DND-41 (cell line): ENCODE data around the gene CFAP68.

Source experiments
- ATAC-seq: fragments of 200-7000 bp; cut with Tn5 transposase; 3 replicates; pipeline ENCODE4 v1.9.1; 2021; ENCODE audit warnings: low read depth; ENCODE audit not compliant: insufficient read depth
- DNase-seq: peaks from one replicate; pipeline ENCODE4 v3.0.0-alpha.2; 2020
- H2AFZ ChIP-seq: 2 replicates; pipeline ENCODE4 v1.6.0; 2012; ENCODE audit warnings: low read depth, low read length
- H3K27ac ChIP-seq: 2 replicates; pipeline ENCODE4 v1.5.1; 2012; ENCODE audit warnings: low read length, inconsistent platforms
- H3K27me3 ChIP-seq: fragments of 200-600 bp; sonication (generic); 2 replicates; pipeline ENCODE4 v1.6.0; 2012; ENCODE audit warnings: low read length, mild to moderate bottlenecking, inconsistent platforms; ENCODE audit not compliant: insufficient read depth, poor library complexity
- H3K36me3 ChIP-seq: 2 replicates; pipeline ENCODE4 v1.5.1; 2012; ENCODE audit warnings: low read length, inconsistent platforms; ENCODE audit not compliant: insufficient read depth
- H3K4me1 ChIP-seq: 2 replicates; pipeline ENCODE4 v1.5.1; 2012; ENCODE audit warnings: mild to moderate bottlenecking, low read length; ENCODE audit not compliant: insufficient read depth
- H3K4me2 ChIP-seq: 2 replicates; pipeline ENCODE4 v1.6.0; 2012; ENCODE audit warnings: mild to moderate bottlenecking, moderate library complexity, low read length, inconsistent platforms; ENCODE audit not compliant: insufficient read depth
- H3K4me3 ChIP-seq, 2 experiments: fragments of 200-600 bp in 1 of 2; shearing (Covaris generic) in 1 of 2; 2 replicates each; pipeline ENCODE4 v1.5.1; 2012 to 2016; ENCODE audit warnings: inconsistent platforms in 2 of 2, low read length in 2 of 2, mild to moderate bottlenecking in 2 of 2, low read depth in 1 of 2, moderate library complexity in 1 of 2
- H3K79me2 ChIP-seq: 2 replicates; pipeline ENCODE4 v1.6.0; 2012; ENCODE audit warnings: low read length, inconsistent platforms; ENCODE audit not compliant: insufficient read depth
- H3K9ac ChIP-seq: 2 replicates; pipeline ENCODE4 v1.6.0; 2012; ENCODE audit warnings: low read depth, mild to moderate bottlenecking, inconsistent platforms, low read length, moderate library complexity
- H3K9me3 ChIP-seq: 2 replicates; pipeline ENCODE4 v1.5.1; 2012; ENCODE audit warnings: low read length, moderate library complexity, mild to moderate bottlenecking, inconsistent platforms; ENCODE audit not compliant: insufficient read depth, severe bottlenecking
- H4K20me1 ChIP-seq: 2 replicates; pipeline ENCODE4 v1.6.0; 2012; ENCODE audit warnings: low read length; ENCODE audit not compliant: insufficient read depth
- EZH2 ChIP-seq: IDR thresholded peaks from 3 replicates; pipeline ENCODE4 v1.6.1; 2012; ENCODE audit warnings: borderline replicate concordance, low read depth, mild to moderate bottlenecking, moderate library complexity, low read length, inconsistent platforms; ENCODE audit not compliant: severe bottlenecking
- TF ChIP-seq, protein P1 (sequence below): IDR thresholded peaks from 2 replicates; pipeline ENCODE4 v1.5.1; 2012; ENCODE audit warnings: borderline replicate concordance, low read length, moderate library complexity, mild to moderate bottlenecking; ENCODE audit not compliant: poor library complexity, severe bottlenecking; ENCODE audit errors: extremely low read depth

The CFAP68 gene

DNA sequence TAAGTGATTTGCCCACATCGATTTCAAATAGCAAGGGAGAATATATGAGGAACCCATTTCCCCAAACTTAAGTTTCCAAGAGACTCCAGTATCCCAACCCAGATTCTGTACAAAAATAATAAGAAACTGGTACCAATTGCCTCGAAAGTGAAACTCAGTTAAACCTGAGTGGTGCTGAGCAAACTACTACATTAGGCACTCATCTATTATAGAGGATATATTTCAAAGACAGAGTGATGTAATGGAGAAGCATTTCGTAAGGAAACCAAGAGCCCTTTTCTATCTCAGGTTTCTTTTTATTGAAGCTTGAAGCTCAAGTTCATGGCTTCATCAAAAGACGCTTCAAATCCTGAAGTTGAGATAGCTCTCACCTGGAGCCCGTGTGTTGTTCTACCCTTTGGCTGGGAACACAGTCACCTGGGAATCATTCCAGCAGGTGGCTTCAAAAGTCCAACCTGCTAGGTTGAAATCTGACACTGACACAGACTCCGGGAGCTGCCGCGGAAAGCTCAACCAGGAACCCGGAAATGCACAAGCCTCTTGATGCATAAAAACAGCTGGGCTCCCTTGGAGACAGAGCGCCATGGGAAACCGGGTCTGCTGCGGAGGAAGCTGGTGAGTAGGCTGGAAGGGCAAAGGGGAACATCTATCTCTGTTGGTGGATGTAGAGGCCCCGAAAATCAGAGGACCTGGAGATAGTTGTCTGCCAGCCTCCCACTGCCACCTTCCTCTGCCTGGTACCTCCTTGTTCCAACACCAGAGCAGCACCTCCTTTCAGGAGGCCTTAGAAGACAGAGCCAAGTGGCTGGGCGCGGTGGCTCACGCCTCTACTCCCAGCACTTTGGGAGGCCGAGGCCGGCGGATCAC lies 39.3 kb downstream of the CFAP68 start, which contains the start of gene C11orf52:
C11orf52 (plus strand) TSS at position 524 of the 867 bp plus-strand sequence; CDS start at position 584, 60 bp downstream.
- no peak within 1 kb of the TSS for H3K4me2 ChIP-seq
- H3K9ac ChIP-seq, result no peak within 1 kb of the TSS
- no peaks in the 10 kb centered on the region for H3K9me3 ChIP-seq
- no peak for DNase-seq
- no peaks in the 10 kb centered on the region for H4K20me1 ChIP-seq
- no peaks in the 10 kb centered on the region for H3K27me3 ChIP-seq
- H3K79me2 ChIP-seq, result no peaks in the 10 kb centered on the region
- no peaks in the 10 kb centered on the region for H3K4me1 ChIP-seq
- no peak within 1 kb of the TSS for H3K27ac ChIP-seq
- H3K4me3 ChIP-seq, result no peak within 1 kb of the TSS
- ATAC-seq, result no peak
- no peaks in the 10 kb centered on the region for H3K36me3 ChIP-seq
- TF ChIP-seq, protein P1, sequence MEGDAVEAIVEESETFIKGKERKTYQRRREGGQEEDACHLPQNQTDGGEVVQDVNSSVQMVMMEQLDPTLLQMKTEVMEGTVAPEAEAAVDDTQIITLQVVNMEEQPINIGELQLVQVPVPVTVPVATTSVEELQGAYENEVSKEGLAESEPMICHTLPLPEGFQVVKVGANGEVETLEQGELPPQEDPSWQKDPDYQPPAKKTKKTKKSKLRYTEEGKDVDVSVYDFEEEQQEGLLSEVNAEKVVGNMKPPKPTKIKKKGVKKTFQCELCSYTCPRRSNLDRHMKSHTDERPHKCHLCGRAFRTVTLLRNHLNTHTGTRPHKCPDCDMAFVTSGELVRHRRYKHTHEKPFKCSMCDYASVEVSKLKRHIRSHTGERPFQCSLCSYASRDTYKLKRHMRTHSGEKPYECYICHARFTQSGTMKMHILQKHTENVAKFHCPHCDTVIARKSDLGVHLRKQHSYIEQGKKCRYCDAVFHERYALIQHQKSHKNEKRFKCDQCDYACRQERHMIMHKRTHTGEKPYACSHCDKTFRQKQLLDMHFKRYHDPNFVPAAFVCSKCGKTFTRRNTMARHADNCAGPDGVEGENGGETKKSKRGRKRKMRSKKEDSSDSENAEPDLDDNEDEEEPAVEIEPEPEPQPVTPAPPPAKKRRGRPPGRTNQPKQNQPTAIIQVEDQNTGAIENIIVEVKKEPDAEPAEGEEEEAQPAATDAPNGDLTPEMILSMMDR, result no peak
- TF ChIP-seq EZH2, result no peak
- H2AFZ ChIP-seq, result no peak within 1 kb of the TSS

DNA sequence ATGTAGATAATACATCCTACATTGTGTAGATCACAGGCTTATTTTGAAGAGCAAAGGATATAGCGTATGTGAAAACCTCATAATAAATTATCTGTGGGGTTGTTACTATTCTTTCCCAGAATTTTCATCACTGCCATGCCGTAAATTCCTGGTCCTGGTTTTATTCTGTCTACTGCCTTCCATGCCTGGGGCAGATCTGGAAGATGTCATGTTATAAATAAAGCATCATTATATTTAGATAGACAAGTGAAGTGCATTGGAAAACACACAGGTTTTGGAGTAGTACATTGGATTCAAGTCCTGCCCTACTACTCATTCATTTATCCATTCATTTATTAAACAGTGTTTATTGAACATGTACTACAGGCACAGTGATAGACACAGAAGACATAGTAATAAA lies 41.6 kb downstream of the CFAP68 start:
- Histone ChIP-seq H3K9ac (no peak overlapping the region), H4K20me1 (no peaks in the 10 kb centered on the region), H3K9me3 (no peaks in the 10 kb centered on the region), H3K79me2 (no peaks in the 10 kb centered on the region), H3K36me3 (no peaks in the 10 kb centered on the region), H3K4me2 (no peak overlapping the region), H2AFZ (no peak overlapping the region), H3K4me1 (peaks cover 3% of the 10 kb centered on the region), H3K4me3 (no peak overlapping the region), H3K27ac (no peak overlapping the region), H3K27me3 (no peaks in the 10 kb centered on the region)
- no peak for TF ChIP-seq EZH2
- TF ChIP-seq, protein P1, result no peak
- ATAC-seq, result no peak
- DNase-seq, result no peak

DNA sequence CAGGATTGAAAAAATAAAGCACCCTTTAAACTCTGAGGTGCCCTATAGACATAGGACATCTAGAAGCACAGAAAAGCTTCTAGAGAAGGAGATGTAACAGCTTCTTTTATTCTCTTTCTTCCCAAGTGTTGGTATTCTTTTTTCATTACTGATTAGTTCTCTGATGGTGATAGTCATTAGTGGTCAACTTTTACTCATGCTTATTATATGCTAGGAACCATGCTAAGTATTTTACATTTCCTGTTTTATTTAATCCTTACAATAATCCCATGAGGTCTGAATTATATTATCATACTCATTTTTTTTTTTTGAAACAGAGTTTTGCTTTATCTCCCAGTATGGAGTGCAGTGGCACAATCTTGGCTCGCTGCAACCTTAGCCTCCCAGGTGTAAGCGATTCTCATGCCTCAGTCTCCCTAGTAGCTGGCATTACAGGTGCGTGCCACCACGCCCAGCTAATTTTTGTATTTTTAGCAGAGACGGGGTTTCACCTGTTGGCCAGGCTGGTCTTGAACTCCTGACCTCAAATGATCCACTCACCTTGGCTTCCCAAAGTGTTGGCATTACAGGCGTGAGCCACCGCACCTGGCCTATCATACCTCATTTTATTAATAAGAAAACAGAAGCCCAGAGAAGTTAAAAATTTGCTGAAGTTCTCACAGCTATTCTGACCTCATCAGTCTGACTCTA lies 42.3 kb downstream of the CFAP68 start:
- H3K4me1 ChIP-seq, result peaks cover 10% of the 10 kb centered on the region
- H3K36me3 ChIP-seq, result no peaks in the 10 kb centered on the region
- no peak overlapping the region for H3K9ac ChIP-seq
- DNase-seq (no peak), ATAC-seq (no peak)
- no peak overlapping the region for H2AFZ ChIP-seq
- no peak overlapping the region for H3K4me3 ChIP-seq
- H3K4me2 ChIP-seq, result no peak overlapping the region
- no peaks in the 10 kb centered on the region for H3K9me3 ChIP-seq
- H4K20me1 ChIP-seq, result no peaks in the 10 kb centered on the region
- H3K79me2 ChIP-seq, result no peaks in the 10 kb centered on the region
- H3K27me3 ChIP-seq, result no peaks in the 10 kb centered on the region
- H3K27ac ChIP-seq, result no peak overlapping the region
- TF ChIP-seq, protein P1, result no peak
- TF ChIP-seq EZH2, result no peak
